ENCODE data around the gene PXDN.
"Not testable (repeated sequence)": the region's sequence is repeated elsewhere in the genome, so short reads cannot be mapped to it uniquely, and the experiment has no call there.

PXDN gene

GRCh38 chr2:1632510-1632909 lies 111.8 kb downstream of the PXDN start:
- DNase-seq (ENCODE audit: low spot score) = no peak

GRCh38 chr2:1632002-1632348 lies 112.3 kb downstream of the PXDN start:
- DNase-seq (ENCODE audit: low spot score) = no peak

- DNase-seq (ENCODE audit: low spot score) = no peak
Measured at GRCh38 chr2:1631292-1632001, 112.9 kb downstream of the PXDN start.

- DNase-seq (ENCODE audit: low spot score) = no peak
Measured at GRCh38 chr2:1628893-1629292, 115.4 kb downstream of the PXDN start.

- DNase-seq (ENCODE audit: low spot score) = no peak
Measured at GRCh38 chr2:1627628-1628381, 116.5 kb downstream of the PXDN start.

- no peak for DNase-seq (ENCODE audit: low spot score)
Measured at GRCh38 chr2:1626271-1626681, 118.0 kb downstream of the PXDN start.

GRCh38 chr2:1625281-1626001 lies 118.9 kb downstream of the PXDN start:
- no peak for DNase-seq (ENCODE audit: low spot score)

- DNase-seq (ENCODE audit: low spot score) = no peak
Measured at GRCh38 chr2:1623906-1624445, 120.3 kb downstream of the PXDN start.

- no peak for DNase-seq (ENCODE audit: low spot score)
Measured at GRCh38 chr2:1622521-1623200, 121.7 kb downstream of the PXDN start.

GRCh38 chr2:1621976-1622375 lies 122.3 kb downstream of the PXDN start:
- DNase-seq (ENCODE audit: low spot score) = not testable (repeated sequence)

- no peak for DNase-seq (ENCODE audit: low spot score)
Measured at GRCh38 chr2:1621501-1621900, 122.8 kb downstream of the PXDN start.

GRCh38 chr2:1621041-1621440 lies 123.3 kb downstream of the PXDN start:
- DNase-seq (ENCODE audit: low spot score) = no peak

- no peak for DNase-seq (ENCODE audit: low spot score)
Measured at GRCh38 chr2:1620081-1620480, 124.2 kb downstream of the PXDN start.

GRCh38 chr2:1619556-1619955 lies 124.8 kb downstream of the PXDN start:
- no peak for DNase-seq (ENCODE audit: low spot score)

GRCh38 chr2:1618974-1619373 lies 125.3 kb downstream of the PXDN start:
- no peak for DNase-seq (ENCODE audit: low spot score)

- DNase-seq (ENCODE audit: low spot score) = no peak
Measured at GRCh38 chr2:1618191-1618961, 125.9 kb downstream of the PXDN start.

GRCh38 chr2:1617425-1618021 lies 126.8 kb downstream of the PXDN start:
- no peak for DNase-seq (ENCODE audit: low spot score)

- no peak for DNase-seq (ENCODE audit: low spot score)
Measured at GRCh38 chr2:1614564-1614963, 129.8 kb downstream of the PXDN start.

GRCh38 chr2:1613731-1614354 lies 130.5 kb downstream of the PXDN start:
- DNase-seq (ENCODE audit: low spot score) = no peak

- no peak for DNase-seq (ENCODE audit: low spot score)
Measured at GRCh38 chr2:1613078-1613445, 131.3 kb downstream of the PXDN start.

Data from ecto neural progenitor cell (in vitro differentiated cells).